Activated CD4-positive, alpha-beta T cell treated with anti-CD3 and anti-CD28 coated beads, Interleukin-2, Interleukin-6, amounts not matched to agents 100 ng/mL and 50 ng/mL, durations not matched to agents 16 hours and 8 hours (primary cell): ENCODE results near the gene ALKBH5.

ENCODE experiments used
- DNase-seq: peaks from one replicate; pipeline ENCODE4 v3.0.0-alpha.2; 2020

Gene ALKBH5

DNA sequence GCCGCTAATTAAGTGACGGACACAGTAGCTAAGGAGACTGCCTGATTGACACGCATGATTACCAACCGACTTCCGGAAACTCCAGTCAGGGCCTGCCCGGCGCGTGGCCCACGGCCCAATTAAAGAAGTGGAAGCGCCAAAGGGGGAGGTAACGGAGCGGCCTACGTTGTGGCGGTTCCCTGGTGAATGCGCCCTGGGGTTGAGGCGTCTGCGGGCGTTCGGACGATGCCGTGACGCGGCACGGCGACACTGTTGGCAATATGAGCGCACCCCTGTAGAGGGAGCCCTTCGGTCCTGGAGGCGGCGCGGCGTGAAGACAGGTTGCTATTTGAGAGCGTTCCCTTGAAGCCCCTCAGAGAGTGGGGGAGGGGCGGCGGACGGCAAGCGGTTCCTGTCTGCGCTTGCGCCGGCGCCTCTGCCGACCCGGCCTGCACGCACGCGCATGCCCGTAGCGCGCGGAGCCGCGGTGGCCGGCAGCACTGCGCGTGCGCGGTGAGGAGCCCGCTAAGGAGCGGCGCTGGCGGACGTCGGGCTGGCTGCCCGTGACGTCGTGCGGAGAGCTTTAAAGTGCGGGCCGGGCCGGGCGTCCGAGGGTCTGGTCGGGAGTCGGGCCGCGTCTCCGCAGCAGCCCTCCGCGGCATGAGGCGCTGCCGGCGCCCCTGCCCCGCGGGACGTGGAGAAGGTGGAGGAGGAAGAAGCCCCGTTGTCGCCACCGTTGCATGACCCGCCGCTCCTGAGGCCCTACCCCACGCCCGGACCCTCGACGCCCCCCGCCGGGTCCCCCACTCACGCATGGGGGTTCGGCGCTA lies at the start of gene ALKBH5:
Gene ALKBH5 (plus strand): TSS at position 495 of the 809 bp plus-strand sequence. CDS start 416 bp downstream, outside the sequence.
- DNase-seq, result peak; percentile 99

DNA sequence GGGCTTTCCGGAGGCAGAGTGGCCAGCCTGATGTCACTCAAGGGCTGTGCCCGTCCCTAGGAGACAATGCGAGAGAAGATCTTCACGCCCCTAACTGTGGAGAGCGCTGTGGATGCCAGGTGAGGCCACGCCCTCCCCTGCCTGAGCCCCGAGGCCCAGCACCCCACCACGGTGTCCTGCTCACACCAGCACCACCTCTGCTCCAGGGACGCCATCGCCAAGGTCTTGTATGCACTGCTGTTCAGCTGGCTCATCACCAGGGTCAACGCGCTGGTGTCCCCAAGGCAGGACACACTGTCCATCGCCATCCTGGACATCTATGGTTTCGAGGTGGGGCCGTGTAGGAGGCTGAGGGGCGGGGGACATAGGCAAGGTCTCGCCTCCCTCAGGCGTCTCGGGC lies 47.3 kb upstream of the ALKBH5 start:
- DNase-seq, result no peak

DNA sequence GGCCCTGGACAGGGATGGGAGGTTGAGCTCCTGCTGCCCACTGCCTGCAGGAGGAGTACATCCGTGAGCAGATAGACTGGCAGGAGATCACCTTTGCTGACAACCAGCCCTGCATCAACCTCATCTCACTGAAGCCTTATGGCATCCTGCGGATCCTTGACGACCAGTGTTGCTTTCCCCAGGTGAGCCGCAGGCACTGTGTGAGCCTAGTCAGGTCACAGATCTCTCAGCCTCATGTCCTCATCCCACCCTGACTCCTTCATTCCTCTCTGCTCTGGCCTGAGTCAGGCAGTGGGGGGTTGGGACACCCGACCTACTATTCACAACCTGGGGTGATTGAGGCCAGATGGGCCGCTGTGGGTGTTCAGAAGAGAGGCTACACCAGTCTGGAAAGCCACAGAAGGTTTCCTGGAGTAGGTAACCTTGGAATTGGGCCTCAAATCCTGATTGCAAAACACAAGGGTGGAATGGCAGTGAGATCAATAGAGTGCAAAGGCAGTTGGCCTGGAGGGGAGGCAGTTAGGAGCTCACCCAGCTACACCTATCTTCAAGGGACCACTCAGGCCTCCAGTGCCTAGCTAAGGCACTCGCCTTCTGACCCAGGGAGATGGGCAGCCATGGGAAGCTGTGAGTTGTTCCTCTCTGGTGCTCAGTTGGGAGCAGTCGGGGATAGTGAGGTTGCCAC lies 45.4 kb upstream of the ALKBH5 start:
- DNase-seq, result no peak

DNA sequence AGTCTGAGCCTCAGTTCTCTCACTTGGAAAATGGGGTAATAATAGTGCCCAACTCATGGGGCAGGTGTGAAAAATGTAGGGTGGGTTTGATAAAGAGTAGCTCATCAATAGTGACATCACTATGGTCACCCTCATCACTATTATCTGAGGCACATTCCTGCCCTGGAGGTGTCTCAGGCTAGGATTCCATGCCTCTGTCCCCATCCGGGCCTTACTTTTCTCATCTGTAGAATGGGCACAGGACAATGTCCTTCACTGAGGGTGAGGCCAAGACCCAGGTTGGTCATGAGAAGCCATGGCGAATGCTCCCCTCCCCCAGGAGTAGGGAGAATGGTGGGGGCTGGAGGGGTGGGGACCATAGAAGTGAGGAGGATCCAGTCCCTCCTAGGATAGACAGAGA lies 44.5 kb upstream of the ALKBH5 start:
- DNase-seq, result no peak

DNA sequence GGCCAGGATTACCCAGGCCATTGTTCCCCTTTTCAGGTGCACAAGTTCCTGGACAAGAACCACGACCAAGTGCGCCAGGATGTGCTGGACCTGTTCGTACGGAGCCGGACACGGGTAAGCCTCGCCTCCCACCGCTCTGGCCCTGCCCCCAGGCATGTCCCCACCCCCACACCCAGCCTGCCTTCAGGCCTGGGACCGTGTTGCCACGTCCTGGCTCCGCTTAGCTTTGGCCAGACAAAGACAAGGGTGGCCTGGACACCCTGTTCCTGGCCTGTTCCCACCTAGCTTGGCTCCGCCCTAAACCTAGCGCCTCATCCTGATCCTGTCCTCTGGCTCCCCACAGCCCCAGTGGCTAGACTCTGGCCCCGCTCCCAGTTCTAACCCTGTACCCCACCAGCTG lies 44.1 kb upstream of the ALKBH5 start:
- DNase-seq, result no peak

DNA sequence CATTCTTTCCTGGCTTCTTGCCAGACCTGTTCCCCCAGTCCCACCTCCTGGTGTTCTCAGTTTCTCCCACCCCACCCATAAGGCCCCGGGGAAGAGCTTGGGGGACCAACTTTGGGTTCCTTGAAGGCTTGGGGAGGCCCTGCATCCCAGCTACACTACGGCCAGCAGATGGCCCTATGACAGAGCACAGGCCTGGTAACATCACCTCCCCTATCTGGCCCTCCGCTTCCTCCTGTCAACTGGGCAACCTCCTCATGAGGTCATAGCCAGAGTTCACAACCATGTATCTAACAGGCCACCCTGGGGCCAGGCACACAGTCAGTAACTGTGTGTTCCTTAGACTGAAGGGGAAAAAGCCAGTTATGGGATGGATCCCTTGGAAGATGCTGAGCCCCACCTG lies 43.7 kb upstream of the ALKBH5 start:
- no peak for DNase-seq

DNA sequence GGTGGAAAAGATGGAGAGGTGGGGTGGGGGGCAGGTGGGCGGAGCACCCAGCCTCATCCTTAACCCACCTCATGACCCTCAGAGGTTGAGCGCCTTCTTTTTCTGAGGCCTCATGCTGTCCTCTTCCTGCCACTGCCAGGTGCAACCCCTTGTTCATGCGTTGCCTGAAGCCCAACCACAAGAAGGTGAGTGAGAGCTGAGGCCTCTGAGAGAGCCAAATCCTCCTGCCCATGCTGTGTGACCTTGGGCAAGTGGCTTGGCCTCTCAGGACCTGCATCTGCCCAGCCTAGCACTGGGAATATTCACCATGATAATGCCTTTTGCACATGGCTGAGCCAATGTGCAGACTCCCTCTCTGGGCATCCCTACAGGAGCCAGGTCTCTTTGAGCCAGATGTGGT lies 43.0 kb upstream of the ALKBH5 start:
- no peak for DNase-seq

DNA sequence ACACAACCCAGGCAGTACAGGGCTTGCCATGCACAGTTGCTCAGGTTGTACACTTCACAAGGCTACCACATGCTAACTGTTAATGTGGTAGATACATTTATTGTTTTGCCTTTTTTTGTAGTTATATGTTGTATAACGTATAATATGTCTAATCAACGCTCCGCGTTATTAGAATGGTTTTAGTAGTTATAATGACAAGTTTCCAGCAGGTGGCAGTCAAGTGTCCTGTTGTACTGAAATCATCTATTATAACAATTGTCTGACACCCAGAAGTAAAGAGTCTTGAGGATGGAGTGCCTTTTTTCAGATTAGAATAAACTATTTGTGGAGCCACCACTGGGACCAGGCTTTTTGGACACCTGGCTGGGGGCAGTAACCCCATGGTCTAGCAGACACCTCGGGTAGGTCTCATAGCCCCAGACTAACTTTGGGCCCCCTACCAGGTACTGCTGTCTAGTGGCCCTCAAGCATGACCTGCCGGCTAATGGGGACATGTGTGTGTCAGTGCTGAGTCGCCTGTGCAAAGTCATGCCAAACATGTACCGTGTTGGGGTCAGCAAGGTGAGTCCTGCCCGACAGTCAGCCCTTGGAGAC lies 42.3 kb upstream of the ALKBH5 start:
- peak; percentile 65 for DNase-seq

DNA sequence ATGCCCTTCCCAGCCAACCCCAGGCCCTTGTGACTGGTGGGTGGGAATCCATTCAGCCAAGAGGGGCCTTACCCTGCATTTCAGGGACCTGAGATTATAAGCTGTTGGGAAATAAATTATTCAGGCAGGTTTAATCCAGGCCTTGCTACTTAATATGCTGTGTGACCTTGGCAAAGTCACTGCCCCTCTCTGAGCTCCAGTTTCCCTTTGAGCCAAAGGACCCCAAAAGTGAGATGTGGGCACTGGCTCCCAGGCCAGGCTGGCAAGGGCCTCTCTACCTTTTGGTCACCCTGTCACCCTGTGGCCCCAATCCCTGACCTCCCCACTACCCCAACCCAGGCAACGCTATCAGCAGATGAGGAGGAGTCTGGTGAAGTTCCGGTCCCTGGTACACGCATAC lies 41.2 kb upstream of the ALKBH5 start:
- no peak for DNase-seq

DNA sequence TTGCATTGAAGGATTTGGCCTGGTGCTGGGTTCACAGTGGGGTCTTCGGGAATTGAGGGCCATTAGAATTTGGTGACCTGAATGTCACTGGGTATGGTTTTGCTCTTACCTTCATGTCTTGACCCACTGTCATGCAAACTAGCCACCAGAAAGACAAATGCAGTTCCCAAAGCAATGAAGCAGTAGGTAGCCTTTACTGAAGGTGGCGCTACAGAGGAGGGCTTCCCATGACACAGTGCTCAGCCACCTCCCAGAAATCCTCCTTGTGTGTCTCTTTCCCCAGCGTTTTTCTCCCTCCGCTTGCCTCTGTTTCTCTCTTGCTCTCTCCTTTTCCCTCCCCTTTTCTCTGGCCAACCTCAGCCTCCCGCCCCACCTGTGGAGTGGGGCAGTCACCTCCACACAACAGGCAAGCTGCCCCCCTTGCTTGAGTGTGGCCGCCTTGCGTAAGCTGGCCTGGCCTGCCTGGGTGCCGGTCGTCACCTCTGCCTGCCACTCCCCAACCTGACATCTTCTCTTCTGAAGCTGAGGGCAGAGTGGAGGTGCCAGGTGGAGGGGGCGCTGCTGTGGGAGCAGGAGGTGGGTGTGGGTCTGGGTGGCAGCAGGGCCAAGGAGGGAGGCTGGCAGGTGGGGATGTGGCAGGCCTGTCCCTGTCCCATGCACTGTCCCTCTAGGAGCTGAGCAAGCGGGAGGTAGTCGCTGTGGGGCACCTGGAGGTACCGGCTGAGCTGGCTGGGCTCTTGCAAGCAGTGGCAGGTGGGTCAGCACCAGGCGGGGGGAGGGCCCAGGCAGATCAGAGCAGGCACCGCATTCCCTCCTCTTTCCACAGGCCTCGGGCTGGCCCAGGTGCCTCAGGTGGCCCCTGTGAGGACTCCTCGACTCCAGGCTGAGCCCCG lies 40.3 kb upstream of the ALKBH5 start:
- DNase-seq, result no peak

DNA sequence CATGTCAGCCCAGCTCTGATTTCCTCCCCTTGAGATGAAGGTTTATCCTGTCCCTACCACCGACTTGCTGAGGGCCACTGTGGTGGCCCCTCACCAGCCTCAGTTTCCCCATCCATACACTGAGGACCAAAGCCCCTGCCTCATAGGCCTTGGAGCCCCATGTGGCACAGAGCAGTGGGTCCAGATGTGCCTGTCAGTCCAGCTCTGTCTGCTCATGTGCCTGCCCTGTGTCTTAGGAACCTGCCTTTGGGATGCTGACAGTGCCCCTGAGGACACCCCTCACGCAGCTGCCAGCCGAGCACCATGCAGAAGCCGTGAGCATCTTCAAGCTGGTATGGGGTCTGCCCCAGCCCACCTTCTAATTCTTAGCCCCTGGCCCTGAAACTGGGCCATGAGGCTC lies 39.4 kb upstream of the ALKBH5 start:
- DNase-seq, result no peak

DNA sequence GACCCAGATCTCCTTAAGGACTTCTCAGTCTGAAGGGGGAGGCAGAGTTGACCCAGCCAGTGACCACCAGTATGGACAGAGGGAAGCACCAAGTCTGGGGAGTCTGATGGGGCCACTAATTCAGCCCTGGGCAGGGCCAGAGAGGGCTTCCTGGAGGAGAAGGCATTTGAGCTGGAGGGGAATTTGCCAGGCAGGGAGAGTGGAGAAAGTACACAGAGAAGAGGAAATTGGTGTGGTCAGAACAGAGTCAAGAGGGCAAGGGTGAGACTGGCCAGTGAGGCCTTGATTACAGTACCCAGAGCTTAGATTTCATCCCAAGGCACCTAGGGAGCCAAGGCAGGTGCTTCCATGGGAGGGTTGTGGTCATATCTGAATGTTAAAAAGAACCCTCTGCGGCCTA lies 38.8 kb upstream of the ALKBH5 start:
- no peak for DNase-seq

DNA sequence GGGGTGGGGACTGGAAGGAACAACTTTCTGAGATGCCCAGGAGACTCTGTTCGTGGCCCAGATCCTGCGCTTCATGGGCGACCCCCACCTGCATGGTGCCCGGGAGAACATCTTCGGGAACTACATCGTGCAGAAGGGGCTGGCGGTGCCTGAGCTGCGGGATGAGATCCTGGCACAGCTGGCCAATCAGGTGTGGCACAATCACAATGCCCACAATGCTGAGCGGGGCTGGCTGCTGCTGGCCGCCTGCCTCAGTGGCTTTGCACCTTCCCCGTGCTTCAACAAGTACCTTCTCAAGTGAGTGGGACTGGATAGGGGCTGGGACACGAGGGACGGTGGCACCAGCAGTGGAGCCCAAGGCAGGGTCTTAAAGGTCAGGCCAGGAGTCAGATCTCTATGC lies 37.8 kb upstream of the ALKBH5 start:
- DNase-seq, result no peak

DNA sequence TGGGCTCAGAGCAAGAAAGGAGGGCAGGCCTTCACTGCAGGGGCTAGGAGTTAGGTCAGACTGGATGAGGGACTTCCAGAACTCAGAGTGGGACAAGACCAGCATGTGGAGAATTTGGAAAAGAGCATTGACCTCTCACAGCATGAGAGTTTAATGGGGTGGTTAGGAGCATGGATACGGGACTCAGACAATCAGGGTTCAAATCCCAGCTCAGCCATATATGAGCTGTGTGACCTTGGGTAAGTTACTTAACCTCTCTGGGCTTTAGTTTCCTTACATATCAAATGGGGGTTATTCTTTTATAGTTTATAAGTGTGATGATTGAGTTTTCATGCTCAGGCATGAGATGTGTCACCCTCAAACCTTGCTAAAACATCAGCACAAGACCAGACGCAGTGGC lies 37.4 kb upstream of the ALKBH5 start:
- no peak for DNase-seq

DNA sequence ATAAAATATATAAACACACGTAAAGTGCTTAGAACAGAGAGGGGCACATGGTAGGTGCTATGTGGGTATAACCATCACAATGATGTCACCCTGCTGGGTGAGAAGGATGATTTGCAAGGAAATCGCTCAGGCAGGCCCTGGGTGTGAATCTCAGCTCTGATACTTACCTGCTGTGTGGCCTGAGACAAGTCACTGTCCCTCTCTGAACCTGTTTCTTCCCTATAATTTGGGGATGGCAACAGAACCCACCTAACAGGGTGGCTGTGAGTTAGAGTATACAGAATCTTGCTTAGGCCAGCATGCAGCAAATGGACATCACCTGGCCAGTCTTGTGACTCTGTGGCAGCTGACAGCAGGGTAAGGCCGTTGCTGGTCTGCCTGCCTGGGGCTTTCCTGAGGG lies 36.6 kb upstream of the ALKBH5 start:
- DNase-seq, result no peak

DNA sequence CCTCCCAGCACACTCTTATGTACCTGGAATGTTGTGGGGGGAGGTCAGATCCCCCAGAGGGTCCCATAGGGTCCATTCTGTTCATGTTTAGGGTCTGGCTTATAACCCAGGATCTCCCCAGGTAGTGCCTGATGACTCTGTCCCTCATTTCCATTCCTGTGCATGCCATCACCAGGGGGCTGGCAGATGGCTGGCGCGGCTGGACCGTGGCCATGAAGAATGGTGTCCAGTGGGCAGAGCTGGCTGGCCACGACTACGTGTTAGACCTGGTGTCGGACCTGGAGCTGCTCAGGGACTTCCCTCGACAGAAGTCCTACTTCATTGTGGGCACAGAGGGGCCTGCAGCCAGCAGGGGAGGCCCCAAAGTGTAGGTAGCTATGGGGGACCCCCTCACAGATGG lies 35.0 kb upstream of the ALKBH5 start:
- no peak for DNase-seq

DNA sequence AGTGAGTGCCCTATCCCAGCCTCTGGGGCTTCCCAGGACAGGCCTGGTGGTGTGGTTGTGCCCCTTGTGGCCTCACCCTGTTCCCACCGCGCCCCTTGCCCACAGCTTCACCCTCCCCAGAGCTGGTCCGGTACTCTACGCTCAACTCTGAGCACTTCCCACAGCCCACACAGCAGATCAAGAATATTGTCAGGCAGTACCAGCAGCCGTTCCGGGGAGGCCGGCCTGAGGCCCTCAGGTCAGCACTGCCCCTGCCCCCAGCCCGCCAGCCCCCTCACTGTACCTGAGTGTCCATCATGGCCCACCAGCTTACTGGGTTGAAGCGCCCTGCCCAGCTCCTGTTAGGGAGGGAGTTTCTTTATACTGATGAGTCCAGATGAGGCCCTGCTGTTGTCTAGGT lies 32.3 kb upstream of the ALKBH5 start:
- no peak for DNase-seq

DNA sequence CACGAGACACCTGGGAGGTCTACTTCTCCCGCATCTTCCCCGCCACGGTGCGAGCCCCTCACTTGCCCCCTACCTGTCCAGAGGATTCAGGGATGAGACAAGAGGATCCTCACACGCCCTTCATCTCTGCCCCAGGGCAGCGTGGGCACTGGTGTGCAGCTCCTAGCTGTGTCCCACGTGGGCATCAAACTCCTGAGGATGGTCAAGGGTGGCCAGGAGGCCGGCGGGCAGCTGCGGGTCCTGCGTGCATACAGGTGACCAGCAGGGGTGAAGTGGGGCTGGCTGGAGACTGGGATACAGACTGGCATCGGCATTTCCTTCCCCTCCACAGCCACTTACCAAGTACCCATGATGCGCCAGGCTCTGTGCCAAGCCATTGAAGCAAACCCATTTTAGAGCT lies 28.4 kb upstream of the ALKBH5 start:
- DNase-seq, result no peak

DNA sequence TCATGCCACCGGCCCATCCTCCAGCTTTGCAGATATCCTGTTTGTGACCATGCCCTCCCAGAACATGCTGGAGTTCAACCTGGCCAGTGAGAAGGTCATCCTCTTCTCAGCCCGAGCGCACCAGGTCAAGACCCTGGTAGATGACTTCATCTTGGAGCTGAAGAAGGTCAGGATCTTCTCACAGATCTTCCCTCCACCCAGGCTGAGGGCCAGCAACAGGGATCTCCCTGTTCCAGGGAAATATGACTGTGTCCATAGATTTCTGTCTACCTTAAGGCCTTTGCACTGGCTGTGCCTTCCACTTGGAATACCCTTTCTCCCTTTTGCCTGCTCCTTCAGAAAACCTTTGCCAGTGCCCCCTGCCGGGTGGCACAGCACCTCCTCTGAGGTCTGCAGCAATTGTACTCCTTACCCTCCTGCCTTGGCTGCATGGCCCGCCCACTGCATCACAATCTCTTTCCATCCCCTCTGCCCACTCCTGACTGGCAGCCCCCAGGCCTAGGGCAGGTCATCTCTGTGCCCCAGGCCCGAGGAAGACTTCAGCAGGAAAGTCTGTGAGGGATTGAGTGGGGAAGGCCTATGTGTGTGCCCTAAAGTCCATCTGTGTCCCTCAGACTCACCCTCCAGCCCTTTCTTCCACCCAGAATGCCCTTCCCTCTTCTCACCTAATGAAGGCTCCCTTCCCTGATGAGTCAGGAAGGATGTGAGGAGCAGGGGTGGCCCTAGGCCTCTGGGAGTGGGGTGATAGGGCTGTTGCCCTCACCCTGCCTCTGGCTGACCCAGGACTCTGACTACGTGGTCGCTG lies 27.3 kb upstream of the ALKBH5 start:
- no peak for DNase-seq

DNA sequence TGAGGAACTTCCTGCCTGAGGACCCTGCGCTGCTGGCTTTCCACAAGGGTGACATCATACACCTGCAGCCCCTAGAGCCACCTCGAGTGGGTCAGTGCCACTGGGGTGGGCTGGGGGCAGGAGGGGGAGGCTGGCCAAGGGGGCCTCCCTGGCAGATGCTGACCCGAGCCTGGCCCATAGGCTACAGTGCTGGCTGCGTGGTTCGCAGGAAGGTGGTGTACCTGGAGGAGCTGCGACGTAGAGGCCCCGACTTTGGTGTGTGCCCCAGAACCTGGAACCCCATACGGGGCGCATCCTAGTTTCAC lies 26.7 kb upstream of the ALKBH5 start:
- no peak for DNase-seq

DNA sequence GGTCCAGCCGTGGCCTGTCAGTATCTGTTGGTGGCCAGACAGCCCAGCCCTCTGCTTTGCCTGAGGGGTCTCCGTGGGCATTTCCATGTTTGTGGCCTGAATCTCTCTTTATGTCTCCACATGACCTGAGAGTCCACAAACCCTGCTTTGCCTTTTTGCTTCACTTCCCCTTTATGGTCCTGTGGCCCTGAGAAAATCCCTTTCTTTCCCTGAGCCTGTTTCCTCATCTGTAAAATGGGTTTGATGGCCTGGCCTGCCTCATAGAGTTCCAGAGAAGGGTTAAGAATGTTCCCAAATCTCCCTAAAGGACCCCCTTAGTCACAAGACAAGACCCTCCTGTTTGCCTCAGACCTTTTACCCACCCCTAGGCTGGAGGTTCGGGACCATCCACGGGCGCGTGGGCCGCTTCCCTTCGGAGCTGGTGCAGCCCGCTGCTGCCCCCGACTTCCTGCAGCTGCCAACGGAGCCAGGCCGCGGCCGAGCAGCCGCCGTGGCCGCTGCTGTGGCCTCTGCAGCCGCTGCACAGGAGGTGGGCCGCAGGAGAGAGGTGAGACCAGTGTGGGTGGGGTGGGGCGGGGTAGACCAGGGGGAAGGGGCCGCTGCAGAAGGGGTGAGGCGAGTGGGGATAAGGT lies 26.2 kb upstream of the ALKBH5 start:
- no peak for DNase-seq

DNA sequence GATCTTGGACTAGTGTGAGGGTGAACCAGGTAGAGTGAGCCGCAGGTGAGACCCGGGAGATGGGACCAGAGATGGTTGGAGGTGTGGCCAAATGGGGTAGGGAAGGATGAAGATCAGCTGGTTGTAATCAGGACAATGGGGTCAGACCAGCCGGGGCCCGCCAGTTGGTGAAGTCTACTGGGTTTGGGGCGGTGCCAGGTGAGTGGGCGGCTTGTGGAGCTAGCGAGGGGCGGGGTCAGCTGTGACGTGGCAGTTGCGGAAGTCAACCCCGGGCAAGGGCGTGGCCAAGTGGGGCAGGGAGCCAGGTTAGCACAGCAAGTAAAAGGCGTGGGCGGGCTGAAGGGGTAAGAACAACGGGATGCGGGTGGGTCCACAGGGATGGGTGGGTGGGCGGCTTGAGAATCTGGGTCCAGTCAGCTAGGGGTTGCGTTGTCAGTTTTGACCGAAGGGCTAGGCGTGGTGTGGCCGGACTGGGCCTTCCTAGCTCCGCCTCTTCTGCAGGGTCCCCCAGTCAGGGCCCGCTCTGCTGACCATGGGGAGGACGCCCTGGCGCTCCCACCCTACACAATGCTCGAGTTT lies 25.5 kb upstream of the ALKBH5 start:
- peak; percentile 92 for DNase-seq
